Measurements from ENCODE around the gene CTNNA2.

GRCh38 chr2:80233333-80233732 is 720.5 kb downstream of the CTNNA2 start:
- TF ChIP-seq, protein P1, sequence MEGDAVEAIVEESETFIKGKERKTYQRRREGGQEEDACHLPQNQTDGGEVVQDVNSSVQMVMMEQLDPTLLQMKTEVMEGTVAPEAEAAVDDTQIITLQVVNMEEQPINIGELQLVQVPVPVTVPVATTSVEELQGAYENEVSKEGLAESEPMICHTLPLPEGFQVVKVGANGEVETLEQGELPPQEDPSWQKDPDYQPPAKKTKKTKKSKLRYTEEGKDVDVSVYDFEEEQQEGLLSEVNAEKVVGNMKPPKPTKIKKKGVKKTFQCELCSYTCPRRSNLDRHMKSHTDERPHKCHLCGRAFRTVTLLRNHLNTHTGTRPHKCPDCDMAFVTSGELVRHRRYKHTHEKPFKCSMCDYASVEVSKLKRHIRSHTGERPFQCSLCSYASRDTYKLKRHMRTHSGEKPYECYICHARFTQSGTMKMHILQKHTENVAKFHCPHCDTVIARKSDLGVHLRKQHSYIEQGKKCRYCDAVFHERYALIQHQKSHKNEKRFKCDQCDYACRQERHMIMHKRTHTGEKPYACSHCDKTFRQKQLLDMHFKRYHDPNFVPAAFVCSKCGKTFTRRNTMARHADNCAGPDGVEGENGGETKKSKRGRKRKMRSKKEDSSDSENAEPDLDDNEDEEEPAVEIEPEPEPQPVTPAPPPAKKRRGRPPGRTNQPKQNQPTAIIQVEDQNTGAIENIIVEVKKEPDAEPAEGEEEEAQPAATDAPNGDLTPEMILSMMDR (IDR thresholded peaks at IDR 0.05) = no peak
- TF ChIP-seq EZH2 (IDR thresholded peaks at IDR 0.05) (no peak), EZH2phosphoT487 (IDR thresholded peaks at IDR 0.05) (no peak)

Measured in neural progenitor cell (in vitro differentiated cells).